Suppressor macrophage treated with lipopolysaccharide for 1 hour (primary cell): ENCODE data around the gene AXIN2.

Source experiments
- DNase-seq, 3 donors: peaks; one replicate each; pipeline ENCODE4 v3.0.0-alpha.2; 2020 to 2022

Gene AXIN2

DNA sequence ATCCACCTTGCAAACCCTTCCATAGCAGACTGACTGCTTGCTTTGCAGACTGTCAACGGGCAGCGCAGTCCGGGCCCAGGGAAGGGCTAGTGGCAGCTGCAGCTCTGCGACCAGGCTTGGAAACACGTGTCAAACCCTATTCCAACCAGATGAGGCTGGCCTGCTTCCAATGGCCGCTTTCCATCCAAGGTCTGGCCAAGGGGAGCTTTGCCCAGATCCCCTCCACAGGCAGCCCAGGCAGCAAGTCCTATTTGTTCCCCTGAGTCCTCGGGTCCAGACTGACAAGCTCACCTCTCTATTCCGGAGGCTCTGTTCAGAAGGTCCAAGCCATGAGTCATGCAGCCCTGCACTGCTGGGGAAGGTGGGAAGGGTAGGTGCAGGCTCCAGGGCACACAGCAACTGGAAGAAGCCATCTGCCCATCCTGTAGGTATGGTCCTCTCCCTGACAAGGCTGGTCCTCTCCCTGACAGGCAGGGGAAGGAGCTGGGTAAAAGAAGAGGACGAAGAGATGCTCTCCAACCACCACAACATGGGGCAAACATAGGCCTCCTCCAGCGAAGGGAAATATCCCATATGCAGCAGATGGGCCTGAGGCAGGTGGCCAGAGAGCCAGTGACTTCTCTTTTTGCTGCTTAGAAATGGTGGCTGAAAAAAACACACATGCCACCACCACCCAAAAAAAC, 22.6 kb upstream of the AXIN2 start:
- no peak for DNase-seq

DNA sequence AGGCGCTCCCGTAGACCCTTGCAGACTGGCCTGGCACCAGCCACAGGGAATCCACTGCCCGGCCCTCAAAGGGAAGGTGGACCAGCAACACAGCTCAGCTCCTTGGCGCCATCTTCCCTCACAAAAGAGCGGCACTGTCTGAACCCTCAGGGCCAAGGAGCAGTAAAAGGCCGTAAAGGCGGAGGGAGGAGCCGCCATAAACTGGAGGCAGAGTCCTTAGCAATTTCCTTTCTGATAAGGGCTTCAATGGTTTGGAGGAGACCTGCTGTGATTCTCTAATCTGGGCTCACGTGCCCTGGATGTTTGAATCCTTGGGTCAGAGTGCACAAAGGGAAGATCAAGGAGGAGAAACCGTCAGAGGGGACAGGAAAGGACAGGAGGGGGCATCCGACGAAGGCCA, 15.5 kb upstream of the AXIN2 start:
- DNase-seq = no peak

- no peak for DNase-seq
These were observed 11.8 kb upstream of the AXIN2 start for GRCh38 chr17:65573282-65573602.

DNA sequence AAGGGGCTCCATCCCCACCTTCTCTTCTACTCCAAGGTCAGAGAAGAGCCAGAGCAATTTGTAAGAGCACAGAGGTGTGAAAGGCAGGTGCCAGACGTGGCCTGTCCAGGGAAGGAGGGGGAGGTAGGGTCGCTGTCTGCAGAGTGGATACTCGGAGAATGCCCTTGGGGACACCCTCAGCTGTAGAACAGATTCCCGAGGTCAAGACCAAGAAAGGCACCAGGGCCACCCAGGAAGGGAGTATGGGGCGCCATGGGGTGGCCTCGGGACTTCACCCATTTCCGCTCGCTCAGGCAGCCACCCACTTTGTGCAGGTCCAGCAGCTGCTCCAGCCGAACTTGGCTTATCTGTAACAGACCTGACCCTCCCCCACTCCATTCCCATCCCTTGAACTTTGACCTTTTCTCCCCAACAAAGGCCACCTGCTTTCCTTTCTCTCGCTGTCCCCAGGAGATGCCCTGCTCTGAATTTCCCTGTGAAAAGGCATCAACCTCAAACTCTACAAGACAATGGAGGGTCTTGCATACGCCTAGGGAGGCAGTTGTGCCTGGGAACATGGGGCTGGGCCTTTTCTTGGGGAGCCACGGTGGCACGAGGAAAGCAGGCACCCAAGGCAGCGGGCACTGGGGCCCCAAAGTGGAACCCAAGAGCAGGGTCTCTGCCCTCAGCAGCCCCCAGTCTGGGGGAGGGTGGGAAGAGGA, 11.3 kb upstream of the AXIN2 start:
- DNase-seq = no peak

DNA sequence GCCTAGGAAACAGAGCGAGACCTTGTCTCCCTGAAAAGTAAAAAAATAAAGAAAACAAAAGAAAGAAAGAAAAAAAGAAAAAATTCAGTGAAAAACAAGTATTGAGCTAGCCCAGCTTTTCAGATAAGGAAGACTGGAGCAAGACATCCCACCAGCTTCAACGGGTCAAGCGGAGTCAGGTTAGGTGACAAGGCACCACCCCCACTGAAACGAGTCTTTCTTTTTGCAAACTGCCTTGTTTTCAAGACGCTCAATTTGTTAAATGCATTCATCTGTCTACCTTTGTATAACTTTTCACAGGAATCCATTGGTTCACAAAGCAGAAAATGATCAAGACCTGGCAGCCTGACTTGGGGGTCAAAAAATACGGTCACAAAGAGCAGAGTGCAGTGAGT, 10.7 kb upstream of the AXIN2 start:
- no peak for DNase-seq

- DNase-seq = no peak
These were observed 7.5 kb upstream of the AXIN2 start for GRCh38 chr17:65568918-65569317.

DNA sequence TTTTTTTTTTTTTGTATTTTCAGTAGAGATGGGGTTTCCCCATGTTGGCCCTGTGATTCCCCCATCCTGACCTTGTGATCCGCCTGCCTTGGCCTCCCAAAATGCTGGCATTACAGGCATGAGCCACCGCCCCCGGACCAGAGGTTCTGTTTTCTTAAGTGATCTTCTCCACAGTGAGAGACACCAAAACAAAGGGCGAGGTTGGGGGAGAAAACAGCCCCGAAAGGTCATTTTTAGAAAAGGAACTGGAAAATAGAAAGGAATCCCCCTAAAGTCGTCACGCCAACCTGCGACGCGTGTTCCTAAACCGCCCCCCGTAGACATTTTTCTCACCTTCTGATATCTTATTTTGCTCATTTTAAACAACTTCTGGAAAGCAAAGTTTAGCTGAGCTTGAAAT, 6.1 kb upstream of the AXIN2 start:
- DNase-seq = peak; percentile 27 to 55 (median 39)

GRCh38 chr17:65565559-65565958, 4.1 kb upstream of the AXIN2 start:
- DNase-seq = no peak

GRCh38 chr17:65564793-65565192, 3.3 kb upstream of the AXIN2 start:
- no peak for DNase-seq

DNA sequence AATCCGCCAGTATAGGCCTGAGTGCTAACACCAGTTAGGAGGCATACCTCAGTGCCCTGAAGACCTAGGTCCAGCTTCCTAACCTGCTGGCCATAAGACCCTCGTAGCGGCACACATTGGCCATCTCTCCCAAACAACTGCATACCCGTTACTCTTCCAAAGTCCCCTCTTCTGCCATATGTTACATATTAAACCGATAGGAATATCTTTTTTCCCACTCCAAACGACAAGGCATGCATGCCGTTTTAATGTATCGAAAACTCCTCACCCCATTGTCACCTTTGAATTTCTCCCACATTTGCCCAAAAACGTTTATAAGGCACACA, 721 bp upstream of the AXIN2 start:
- no peak for DNase-seq

GRCh38 chr17:65560628-65561451, 608 bp downstream of the AXIN2 start:
- DNase-seq = peak; percentile 54 to 73 (median 61)

GRCh38 chr17:65559804-65560627, 1.4 kb downstream of the AXIN2 start:
- DNase-seq = peak in 1 of 3 donors; percentile 9

DNA sequence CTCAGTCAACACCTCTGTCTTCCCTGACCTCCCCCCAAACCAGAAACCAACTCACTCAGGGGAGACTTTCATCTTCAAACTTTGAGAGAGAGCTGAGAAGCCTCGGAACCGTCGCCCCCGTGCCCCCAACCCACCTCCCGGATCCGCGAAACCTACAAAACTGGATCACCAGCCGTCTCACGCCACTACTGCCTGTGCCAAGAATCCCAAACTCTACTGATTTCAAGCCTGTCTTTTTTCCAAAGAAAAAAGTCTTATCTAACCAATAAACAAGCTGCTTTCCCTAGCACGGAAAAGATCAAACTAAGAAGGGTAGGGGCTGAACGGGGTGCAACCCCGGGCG, 2.0 kb downstream of the AXIN2 start:
- no peak for DNase-seq

GRCh38 chr17:65558683-65559460, 2.6 kb downstream of the AXIN2 start:
- peak in 1 of 3 donors; percentile 2 for DNase-seq

DNA sequence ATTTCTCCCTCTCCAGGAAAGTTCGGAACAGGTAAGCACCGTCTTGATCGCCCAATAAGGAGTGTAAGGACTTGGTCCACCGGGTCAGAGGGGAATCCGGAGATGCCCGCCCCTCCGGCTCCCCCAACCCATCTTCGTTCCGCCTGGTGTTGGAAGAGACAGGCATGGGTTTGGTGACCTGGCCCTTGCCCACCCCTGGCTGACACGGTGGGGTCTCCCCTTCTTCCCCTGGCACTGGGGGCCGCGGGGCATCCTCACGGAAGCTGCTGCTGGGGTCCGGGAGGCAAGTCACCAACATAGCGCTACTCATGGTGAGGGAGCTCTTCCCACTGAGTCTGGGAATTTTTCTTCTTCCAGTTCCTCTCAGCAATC, 3.2 kb downstream of the AXIN2 start:
- peak in 1 of 3 donors; percentile 3 for DNase-seq

GRCh38 chr17:65557349-65558310, 3.8 kb downstream of the AXIN2 start:
- DNase-seq = no peak

DNA sequence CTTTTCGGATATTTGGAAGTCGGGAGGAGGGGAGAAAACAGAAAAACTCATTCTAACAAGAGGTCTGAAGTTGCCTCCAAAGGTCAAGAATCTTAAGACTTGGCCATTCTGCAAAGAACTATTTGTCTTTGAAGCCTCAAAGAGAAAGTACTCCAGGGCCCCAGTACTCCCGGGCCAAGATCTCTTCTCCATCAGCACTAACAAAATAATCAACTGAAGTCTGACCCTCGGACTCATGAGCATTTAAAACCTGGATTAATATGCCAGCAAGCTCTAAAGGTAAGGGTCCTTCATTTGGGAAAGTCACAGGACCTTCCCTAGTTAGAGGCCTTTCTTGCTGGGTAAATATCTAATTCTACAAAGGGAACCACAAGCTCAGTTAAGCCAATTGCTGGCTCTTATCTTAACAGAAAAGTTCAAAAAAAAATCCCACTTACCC, 4.5 kb downstream of the AXIN2 start:
- DNase-seq = no peak

DNA sequence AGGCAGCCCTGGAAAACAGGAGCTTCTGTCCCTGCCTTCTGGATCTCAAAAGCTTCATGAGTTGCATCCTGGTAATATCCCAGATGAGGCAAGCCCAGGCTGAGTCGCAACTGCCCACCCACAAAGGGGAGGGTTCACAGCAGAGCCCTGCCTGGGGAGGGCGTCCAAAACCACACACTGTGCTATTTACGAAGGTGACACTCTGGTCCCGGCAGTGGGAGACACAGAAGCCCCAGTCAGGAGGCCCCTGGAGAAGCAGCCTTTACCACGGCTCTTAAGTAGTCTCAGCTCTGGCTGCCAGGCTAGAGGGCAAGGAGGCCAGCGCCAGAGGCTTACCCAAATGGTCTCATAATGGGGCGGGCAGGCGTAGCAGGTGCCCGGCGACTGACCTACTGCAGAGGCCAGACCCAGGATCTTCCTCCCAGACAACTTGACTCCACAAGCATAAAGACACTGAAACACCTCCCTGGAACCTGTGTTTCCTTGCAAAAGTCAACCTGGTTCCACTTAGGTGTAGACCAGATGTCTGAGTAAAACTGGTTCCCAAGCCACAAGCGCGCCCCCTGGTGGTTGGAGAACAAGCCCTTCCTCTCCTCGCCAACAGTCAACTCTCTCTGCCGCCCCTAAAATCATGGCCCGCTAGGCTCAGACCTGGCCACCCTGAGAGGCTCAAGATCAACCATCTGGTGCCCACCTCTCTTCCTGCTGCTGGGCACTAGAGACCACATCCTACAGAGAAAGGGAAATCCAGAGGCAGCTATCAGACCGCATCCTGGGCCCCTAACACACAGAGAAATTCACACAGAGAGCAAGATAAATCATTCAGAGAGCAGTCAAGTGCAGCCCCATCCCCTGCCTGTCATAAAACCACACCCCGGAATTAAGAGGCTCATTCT, 5.2 kb downstream of the AXIN2 start:
- peak; percentile 66 to 91 (median 77) for DNase-seq

DNA sequence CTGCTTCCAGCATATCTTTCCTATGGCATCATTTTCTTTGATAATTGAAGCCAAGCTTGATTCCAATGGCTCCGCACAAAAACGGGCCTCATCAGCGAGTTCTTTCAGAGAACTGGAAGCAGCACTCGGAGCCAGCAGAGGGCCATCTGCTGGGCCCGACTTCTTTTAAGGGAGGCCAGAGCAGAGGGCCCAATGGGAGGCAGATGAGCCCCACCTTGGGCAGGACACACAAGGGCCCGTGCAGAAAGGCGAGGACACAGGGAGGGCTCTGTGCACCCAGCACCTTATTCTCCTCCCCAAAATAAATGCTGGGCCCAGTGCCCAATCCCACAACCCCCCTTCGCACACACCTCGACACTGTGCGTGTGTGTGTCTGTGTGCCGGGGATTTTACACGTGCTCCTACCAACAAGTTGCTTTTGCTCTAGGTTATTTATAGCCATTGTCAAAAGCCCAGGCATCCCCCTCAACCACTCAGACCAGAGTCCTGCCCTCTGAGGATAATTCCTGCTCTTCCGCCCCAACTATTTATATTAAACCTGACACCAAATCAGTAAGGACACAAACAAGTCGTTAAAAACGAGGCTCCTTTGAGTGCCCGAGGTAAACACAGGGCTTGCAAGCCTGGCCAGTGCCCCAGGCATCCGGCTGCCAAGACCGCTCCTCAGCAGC, 6.8 kb downstream of the AXIN2 start:
- DNase-seq = no peak
